GM12874 (cell line): ENCODE measurements around the gene EID2.

Source experiments
- TF ChIP-seq, protein P1 (sequence below): IDR thresholded peaks from 2 replicates; pipeline ENCODE4 v1.5.1; 2011; ENCODE audit warnings: low read depth, mild to moderate bottlenecking, control low read depth, low read length, moderate library complexity; ENCODE audit not compliant: insufficient read depth

EID2 gene

DNA sequence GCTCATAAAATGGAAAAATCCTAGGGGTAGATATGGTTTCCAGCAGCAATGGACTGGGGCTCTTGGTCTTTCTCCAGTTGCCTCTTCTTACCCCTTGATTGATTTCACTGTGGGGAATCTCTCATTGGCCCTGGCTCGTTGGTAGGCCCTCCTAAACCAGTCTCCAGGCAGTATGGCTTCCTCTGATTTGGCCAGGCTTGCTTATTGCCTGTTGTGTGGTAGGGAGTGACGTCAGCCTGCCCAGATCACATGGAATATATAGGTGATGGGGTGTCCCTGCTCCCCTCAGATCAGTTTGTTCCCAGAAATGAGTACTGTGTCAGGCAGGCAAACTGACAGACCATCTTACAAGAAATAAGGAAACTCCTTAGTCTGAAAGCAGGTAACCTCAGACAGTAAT lies 30.7 kb downstream of the EID2 start:
- TF ChIP-seq, protein P1, sequence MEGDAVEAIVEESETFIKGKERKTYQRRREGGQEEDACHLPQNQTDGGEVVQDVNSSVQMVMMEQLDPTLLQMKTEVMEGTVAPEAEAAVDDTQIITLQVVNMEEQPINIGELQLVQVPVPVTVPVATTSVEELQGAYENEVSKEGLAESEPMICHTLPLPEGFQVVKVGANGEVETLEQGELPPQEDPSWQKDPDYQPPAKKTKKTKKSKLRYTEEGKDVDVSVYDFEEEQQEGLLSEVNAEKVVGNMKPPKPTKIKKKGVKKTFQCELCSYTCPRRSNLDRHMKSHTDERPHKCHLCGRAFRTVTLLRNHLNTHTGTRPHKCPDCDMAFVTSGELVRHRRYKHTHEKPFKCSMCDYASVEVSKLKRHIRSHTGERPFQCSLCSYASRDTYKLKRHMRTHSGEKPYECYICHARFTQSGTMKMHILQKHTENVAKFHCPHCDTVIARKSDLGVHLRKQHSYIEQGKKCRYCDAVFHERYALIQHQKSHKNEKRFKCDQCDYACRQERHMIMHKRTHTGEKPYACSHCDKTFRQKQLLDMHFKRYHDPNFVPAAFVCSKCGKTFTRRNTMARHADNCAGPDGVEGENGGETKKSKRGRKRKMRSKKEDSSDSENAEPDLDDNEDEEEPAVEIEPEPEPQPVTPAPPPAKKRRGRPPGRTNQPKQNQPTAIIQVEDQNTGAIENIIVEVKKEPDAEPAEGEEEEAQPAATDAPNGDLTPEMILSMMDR = no peak

DNA sequence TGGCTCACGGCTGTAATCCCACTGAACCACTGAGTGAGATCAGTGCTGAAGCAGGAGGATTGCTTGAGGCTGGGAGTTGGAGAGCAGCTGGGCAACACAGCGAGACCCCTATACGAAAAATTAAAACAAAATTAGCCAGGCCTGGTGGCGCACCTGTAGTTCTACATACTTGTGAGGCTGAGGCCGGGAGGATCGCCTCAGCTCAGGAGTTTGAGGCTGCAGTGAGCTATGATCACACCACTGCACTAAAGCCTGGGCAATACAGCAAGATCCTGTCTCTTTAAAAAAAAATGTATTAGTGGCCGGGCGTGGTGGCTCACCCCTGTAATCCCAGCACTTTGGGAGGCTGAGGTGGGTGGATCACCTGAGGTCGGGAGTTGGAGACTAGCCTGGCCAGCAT lies 31.3 kb downstream of the EID2 start:
- TF ChIP-seq, protein P1 = no peak

DNA sequence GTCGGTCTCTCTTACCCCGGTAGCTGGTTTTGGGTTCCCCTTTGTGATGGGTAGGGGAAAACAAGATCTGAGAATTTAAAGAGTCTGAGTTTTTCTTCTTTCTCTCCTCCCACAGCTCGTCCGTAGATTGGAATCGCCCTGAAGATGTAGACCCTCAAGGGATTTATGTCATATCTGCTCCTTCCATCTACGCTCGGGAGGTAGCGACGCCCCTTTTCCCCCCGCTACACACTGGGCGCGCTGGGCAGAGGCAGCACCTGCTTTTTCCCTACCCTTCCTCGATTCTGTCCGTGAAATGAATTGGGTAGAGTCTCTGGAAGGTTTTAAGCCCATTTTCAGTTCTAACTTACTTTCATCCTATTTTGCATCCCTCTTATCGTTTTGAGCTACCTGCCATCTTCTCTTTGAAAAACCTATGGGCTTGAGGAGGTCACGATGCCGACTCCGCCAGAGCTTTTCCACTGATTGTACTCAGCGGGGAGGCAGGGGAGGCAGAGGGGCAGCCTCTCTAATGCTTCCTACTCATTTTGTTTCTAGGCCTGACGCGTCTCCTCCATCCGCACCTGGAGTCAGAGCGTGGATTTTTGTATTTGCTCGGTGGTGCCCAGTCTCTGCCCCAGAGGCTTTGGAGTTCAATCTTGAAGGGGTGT lies 32.1 kb downstream of the EID2 start:
- TF ChIP-seq, protein P1 = no peak

DNA sequence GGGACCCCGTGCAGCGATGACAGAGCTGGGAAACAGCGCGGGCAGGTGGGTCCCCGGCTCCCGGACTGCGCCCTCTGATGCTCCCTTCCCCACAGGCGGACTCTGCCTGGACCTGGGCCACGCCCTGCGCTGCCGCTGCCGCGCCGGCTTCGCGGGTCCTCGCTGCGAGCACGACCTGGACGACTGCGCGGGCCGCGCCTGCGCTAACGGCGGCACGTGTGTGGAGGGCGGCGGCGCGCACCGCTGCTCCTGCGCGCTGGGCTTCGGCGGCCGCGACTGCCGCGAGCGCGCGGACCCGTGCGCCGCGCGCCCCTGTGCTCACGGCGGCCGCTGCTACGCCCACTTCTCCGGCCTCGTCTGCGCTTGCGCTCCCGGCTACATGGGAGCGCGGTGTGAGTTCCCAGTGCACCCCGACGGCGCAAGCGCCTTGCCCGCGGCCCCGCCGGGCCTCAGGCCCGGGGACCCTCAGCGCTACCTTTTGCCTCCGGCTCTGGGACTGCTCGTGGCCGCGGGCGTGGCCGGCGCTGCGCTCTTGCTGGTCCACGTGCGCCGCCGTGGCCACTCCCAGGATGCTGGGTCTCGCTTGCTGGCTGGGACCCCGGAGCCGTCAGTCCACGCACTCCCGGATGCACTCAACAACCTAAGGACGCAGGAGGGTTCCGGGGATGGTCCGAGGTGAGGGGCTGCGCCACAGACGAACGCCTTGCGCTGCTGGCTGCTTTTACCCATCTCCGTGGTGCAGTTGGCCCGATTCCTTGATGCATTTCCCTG lies 32.8 kb downstream of the EID2 start:
- TF ChIP-seq, protein P1 = no peak

DNA sequence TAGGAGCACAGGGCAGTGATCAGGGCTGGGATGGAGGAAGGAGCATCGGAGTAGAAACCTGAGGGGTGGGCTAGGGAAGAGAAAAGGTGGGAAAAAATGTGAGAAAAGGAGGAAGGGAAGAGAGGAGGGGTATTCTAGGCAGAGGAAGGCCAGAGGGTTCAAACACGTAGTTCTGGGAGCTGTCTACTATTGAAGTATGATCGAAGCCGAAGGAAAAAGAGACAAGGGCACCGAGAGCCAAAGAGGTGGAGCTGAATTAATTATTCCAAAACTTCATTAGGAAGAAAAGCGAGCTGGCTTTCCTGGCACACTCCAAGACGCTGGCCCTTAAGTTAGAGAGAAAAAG lies 33.4 kb downstream of the EID2 start:
- TF ChIP-seq, protein P1 = no peak

DNA sequence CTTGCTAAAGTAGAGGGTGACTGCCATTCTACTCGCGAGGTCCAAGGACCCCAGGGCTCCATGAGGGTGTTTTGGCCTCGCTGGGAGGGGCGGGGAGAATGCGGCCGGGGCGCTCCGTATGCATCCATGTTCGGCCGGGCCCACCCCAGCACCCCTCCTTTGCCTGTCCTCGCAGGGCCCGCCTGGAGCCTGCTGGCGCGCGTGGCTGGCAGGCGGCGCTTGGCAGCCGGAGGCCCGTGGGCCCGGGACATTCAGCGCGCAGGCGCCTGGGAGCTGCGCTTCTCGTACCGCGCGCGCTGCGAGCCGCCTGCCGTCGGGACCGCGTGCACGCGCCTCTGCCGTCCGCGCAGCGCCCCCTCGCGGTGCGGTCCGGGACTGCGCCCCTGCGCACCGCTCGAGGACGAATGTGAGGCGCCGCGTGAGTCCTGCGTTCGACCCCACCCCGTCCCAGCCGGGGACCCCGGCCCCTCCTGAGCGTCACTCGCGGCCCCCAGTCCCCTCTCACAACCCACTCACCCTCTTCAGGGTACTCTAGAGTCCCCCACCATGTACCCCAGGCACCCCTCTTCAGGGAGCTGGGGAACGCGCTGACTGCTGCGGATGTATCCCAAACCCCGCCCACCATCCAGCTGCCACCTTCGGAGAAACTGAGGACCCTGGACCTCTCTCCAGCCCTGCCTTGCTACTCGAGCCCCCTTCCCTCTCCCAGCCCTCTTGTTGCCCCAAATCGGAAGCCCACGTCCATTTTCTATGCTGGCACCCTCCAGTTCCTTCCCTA lies 37.1 kb downstream of the EID2 start:
- TF ChIP-seq, protein P1 = peak; percentile 96

DNA sequence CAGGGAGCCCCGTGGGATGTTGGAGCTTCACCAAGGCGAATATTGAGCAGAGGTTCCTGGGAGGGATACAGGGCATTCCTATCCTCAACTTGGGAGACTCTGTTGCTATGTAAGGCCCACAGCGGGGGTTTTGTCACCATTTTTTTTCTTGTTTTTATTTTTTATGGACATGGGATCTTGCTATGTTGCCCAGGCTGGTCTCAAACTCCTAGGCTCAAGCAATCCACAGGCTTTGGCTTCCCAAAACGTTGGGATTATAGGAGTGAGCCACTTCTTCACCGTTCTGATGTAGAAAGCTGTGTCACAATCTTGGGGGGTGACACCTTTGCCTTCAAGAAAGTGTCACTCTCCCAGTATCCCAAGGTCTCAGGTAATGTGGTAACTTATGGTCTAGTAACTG lies 38.6 kb downstream of the EID2 start:
- TF ChIP-seq, protein P1 = no peak
